Peyer's patch (tissue), 4 donors: ENCODE data around the gene BZW2.

Experiments
- CTCF ChIP-seq, 6 experiments: fragments of 450-650 bp in 4 of 6; fragments of 200-600 bp in 2 of 6; sonication (generic) in 1 of 6; IDR thresholded peaks; one replicate each; pipeline ENCODE4 v1.5.1; 2017 to 2019; ENCODE audit warnings: antibody characterized with exemption in 6 of 6, mild to moderate bottlenecking in 3 of 6, moderate library complexity in 1 of 6
- POLR2A ChIP-seq, 2 donors: fragments of 450-650 bp; IDR thresholded peaks; one replicate each; pipeline ENCODE4 v1.5.1; 2017; ENCODE audit warnings: antibody characterized with exemption in 2 of 2, mild to moderate bottlenecking in 2 of 2, moderate library complexity in 2 of 2

- TF ChIP-seq CTCF (IDR thresholded peaks at IDR 0.05) (no peak), POLR2A (IDR thresholded peaks at IDR 0.05) (no peak)
Observed at GRCh38 chr7:16742547-16742946, 96.6 kb downstream of the BZW2 start.
